Measurements from ENCODE around the gene GPN2.
"Not testable (repeated sequence)": the region's sequence is repeated elsewhere in the genome, so short reads cannot be mapped to it uniquely, and the experiment has no call there.

The GPN2 gene

DNA sequence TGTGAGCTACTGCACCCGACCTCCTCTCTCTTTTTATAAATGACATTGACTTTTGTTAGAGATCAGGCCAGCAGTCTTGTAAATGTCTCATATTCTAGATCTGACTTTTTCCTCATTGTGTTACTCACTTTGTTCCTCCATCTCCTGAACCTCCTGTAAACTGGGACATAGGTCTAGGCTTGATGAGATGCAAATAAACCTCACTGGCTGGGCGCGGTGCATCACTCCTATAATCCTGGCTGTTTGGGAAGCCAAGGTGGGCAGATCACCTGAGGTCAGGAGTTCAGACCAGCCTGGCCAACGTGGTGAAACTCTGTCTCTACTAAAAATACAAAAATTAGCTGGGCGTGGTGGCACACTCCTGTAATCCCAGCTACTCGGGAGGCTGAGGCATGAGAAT is 42.3 kb downstream of the GPN2 start:
- H3K9me3 ChIP-seq (ENCODE audit: control insufficient read depth, insufficient read depth, low read length); H3K4me1 ChIP-seq (ENCODE audit: control insufficient read depth, insufficient read depth, low read length); H3K4me3 ChIP-seq (ENCODE audit: low read depth, low read length); H3K9ac ChIP-seq (ENCODE audit: low read depth, low read length); H3K27ac ChIP-seq (ENCODE audit: low read depth, low read length); H3K27me3 ChIP-seq (ENCODE audit: control insufficient read depth, insufficient read depth, low read length): not testable (repeated sequence)
- H3K36me3 ChIP-seq (ENCODE audit: control insufficient read depth, insufficient read depth, low read length), result peaks cover 50% of the 10 kb centered on the region

DNA sequence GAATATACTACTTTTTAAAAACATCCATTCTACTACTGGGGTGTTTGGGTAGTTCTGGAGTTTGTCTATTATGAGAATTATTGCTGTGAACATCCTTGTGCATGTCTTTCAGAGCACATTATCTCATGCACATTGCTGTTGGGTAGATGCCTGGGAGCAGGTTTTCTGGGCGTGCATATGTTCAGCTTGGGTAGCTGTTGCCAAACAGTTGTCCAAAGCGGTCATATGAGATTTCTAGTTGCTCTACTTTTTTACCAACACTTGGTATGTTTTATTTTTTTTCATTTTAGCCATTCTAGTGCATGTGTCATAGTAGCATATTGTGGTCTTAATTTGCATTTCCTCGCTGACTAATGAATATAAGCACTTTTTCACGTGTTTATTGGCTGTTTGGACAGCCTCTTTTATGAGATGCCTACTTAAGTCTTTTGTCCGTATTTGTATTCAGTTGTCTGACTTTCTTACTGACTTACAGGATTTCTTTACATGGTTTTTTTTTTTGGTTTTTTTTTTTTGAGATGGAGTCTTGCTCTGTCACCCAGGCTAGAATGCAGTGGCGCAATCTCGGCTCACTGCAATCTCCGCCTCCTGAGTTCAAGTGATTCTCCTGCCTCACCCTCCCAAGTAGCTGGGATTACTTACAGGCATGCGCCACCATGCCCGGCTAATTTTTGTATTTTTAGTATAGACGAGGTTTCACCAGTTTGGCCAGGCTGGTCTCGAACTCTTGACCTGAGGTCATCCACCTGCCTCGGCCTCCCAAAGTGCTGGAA is 45.5 kb downstream of the GPN2 start:
- no peaks in the 10 kb centered on the region for H3K9me3 ChIP-seq (ENCODE audit: control insufficient read depth, insufficient read depth, low read length)
- no peaks in the 10 kb centered on the region for H3K27me3 ChIP-seq (ENCODE audit: control insufficient read depth, insufficient read depth, low read length)
- no peak overlapping the region for H3K27ac ChIP-seq (ENCODE audit: low read depth, low read length)
- H3K4me1 ChIP-seq (ENCODE audit: control insufficient read depth, insufficient read depth, low read length), result no peaks in the 10 kb centered on the region
- no peak overlapping the region for H3K4me3 ChIP-seq (ENCODE audit: low read depth, low read length)
- no peak overlapping the region for H3K9ac ChIP-seq (ENCODE audit: low read depth, low read length)
- peaks cover 37% of the 10 kb centered on the region for H3K36me3 ChIP-seq (ENCODE audit: control insufficient read depth, insufficient read depth, low read length)

DNA sequence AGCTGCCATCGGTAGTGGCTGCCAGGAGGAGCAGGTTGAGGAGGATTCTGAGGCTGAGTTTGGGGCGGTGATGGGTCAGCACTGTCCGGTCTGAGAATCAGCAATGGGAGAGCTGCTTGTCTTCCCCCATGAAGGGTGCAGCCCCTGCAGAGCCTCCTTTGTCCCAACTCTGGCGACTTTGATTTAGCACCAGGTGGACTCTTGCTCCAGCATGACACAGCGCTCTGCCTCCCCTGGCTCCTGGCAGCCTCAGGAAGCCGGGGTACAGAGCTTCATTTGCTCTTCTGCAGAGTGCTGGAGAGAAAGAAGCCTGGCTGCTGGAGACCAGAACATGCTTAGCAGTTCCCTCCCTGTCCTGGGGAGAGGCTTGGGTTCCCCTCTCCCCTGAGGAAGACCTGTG is 50.3 kb downstream of the GPN2 start:
- no peak overlapping the region for H3K27ac ChIP-seq (ENCODE audit: low read depth, low read length)
- H3K9ac ChIP-seq (ENCODE audit: low read depth, low read length), result no peak overlapping the region
- peaks cover 39% of the 10 kb centered on the region for H3K36me3 ChIP-seq (ENCODE audit: control insufficient read depth, insufficient read depth, low read length)

DNA sequence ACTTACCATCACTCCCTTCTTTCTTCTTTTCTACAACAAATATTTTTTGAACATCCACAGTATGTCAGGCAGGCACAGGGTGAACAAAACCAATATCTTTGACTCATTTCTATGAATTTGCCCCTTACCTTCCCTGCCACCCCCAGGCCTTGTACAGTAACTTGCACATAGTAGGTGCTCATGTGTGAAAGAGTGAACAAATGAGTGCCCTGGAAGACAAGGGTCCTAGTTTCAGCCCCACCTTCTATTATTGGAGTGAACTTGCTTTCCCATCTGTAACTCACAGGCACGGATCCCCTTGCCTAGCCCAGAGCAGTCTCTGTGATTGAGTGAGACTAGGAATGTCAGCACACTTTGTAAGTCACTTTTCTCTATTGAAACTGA is 50.8 kb downstream of the GPN2 start:
- Histone ChIP-seq H3K4me3 (ENCODE audit: low read depth, low read length) (no peak overlapping the region), H3K9me3 (ENCODE audit: control insufficient read depth, insufficient read depth, low read length) (no peaks in the 10 kb centered on the region), H3K27me3 (ENCODE audit: control insufficient read depth, insufficient read depth, low read length) (no peaks in the 10 kb centered on the region), H3K36me3 (ENCODE audit: control insufficient read depth, insufficient read depth, low read length) (peaks cover 43% of the 10 kb centered on the region), H3K27ac (ENCODE audit: low read depth, low read length) (no peak overlapping the region), H3K4me1 (ENCODE audit: control insufficient read depth, insufficient read depth, low read length) (no peaks in the 10 kb centered on the region), H3K9ac (ENCODE audit: low read depth, low read length) (no peak overlapping the region)

More for the DNA sequence above, 50.3 kb downstream of the GPN2 start:
- H3K4me1 ChIP-seq (ENCODE audit: control insufficient read depth, insufficient read depth, low read length), result no peaks in the 10 kb centered on the region
- no peaks in the 10 kb centered on the region for H3K27me3 ChIP-seq (ENCODE audit: control insufficient read depth, insufficient read depth, low read length)
- no peaks in the 10 kb centered on the region for H3K9me3 ChIP-seq (ENCODE audit: control insufficient read depth, insufficient read depth, low read length)
- H3K4me3 ChIP-seq (ENCODE audit: low read depth, low read length), result no peak overlapping the region

DNA sequence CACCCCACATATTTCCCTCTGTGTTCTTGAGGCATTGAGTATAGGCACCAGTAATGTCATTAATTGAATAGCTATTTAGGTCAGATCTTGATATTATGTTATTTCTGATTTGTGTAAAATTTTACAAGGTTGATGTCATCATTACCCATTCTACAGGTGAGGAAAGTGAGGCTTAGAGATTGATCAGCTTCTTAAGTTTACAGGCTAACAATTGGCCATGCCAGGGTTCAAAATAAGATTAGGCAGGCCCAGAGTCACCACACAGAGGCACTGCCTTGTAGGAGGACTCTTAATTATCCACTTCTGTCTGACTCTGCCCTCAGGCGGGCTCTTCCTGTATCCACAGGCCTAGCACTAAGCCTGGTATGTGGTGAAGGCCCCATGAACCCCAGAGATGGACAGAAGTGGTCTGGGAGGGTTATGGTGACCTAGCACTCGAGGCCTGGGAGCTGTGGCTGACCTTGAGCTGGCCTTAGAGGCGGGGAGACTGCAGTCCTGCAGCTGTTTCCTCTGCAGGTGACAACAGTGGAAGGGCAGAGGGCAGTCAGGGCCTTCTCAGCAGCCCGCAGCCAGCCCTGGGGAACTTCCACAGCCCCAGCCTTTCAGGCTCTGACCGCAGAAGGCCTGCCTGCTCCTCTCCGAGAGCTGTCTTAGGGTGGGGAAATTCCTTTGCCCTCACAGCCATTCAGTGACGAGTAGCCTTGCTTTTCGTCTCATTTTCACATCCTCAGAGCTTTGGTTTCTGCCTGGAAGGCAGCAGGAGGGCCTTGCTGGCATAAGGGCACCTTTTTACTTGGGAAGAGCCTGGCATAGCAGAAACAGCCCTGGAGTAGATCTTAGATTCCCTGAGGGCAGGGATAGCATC is 51.4 kb downstream of the GPN2 start:
- H3K9ac ChIP-seq (ENCODE audit: low read depth, low read length), result no peak overlapping the region
- no peak overlapping the region for H3K4me3 ChIP-seq (ENCODE audit: low read depth, low read length)
- H3K36me3 ChIP-seq (ENCODE audit: control insufficient read depth, insufficient read depth, low read length), result peaks cover 48% of the 10 kb centered on the region
- no peaks in the 10 kb centered on the region for H3K4me1 ChIP-seq (ENCODE audit: control insufficient read depth, insufficient read depth, low read length)
- H3K27ac ChIP-seq (ENCODE audit: low read depth, low read length), result no peak overlapping the region
- H3K9me3 ChIP-seq (ENCODE audit: control insufficient read depth, insufficient read depth, low read length), result no peaks in the 10 kb centered on the region
- no peaks in the 10 kb centered on the region for H3K27me3 ChIP-seq (ENCODE audit: control insufficient read depth, insufficient read depth, low read length)

DNA sequence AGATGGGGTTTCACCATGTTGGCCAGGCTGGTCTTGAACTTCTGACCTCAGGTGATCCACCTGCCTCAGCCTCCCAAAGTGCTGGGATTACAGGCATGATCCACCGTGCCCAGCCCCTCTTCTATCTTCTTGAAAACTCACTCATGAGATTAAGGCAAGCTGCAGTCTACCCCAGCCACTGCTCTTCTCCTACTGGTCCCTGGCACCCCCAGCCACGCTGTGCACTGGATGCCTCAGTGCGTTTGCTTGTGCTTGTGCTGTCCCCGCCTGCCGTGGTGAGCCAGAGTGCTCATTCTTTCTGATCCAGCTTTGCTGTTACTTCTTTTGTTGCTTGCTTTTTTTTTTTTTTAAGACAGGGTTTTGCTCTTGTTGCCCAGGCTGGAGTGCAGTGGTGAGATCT is 52.4 kb downstream of the GPN2 start:
- H3K36me3 ChIP-seq (ENCODE audit: control insufficient read depth, insufficient read depth, low read length), result peaks cover 56% of the 10 kb centered on the region
- not testable (repeated sequence) for H3K9ac ChIP-seq (ENCODE audit: low read depth, low read length); H3K27me3 ChIP-seq (ENCODE audit: control insufficient read depth, insufficient read depth, low read length); H3K4me3 ChIP-seq (ENCODE audit: low read depth, low read length); H3K4me1 ChIP-seq (ENCODE audit: control insufficient read depth, insufficient read depth, low read length); H3K9me3 ChIP-seq (ENCODE audit: control insufficient read depth, insufficient read depth, low read length); H3K27ac ChIP-seq (ENCODE audit: low read depth, low read length)

DNA sequence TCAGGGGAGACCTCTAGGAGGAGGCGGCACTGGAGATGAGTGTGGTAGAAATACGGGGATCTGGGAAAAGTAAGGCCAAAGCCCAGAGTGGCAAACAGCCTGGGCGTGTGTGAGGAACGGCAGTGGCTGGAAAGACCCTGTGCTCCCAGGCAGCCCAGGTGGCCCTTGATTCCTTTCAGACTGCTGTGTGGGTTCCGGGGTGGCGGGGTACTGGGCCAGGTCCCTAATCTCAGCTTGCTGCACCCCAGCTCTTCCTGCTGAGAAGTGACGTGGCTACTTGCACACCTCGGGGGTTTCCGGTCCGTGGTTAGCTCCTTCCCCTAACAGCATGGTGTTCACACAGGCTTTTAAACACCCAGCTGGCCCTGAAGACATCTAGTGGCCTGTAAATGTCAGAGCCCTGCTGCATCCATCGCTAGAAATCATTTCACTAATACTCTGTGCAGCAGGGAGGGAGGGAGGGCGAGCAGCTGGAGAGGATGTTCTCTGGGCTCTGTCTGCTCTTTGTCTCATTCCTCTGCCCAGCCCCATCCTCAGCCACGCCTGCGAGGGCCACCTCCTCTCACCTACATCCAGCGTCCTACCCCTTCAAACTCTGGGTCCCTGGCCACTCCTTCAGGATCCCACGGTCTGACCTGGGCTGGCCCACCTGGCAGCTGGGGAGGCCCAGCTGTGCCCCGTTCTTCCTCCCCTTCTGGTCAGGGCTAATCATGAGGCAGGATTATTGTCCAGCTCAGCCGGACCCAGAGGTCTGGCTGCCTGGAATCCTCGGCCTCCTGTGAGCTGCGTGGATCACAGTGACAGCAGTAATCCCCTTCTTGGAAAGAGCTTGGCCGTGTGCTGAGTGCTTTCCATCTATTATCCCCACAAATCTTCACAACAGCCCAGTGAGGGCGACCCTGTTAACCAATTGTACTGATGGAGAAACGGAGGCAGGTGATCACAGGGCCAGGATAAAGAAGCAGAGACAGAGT is 56.4 kb downstream of the GPN2 start:
- Histone ChIP-seq H3K4me3 (ENCODE audit: low read depth, low read length) (no peak overlapping the region), H3K27me3 (ENCODE audit: control insufficient read depth, insufficient read depth, low read length) (no peaks in the 10 kb centered on the region), H3K9me3 (ENCODE audit: control insufficient read depth, insufficient read depth, low read length) (no peaks in the 10 kb centered on the region), H3K4me1 (ENCODE audit: control insufficient read depth, insufficient read depth, low read length) (no peaks in the 10 kb centered on the region), H3K27ac (ENCODE audit: low read depth, low read length) (no peak overlapping the region), H3K36me3 (ENCODE audit: control insufficient read depth, insufficient read depth, low read length) (peaks cover 44% of the 10 kb centered on the region), H3K9ac (ENCODE audit: low read depth, low read length) (no peak overlapping the region)

DNA sequence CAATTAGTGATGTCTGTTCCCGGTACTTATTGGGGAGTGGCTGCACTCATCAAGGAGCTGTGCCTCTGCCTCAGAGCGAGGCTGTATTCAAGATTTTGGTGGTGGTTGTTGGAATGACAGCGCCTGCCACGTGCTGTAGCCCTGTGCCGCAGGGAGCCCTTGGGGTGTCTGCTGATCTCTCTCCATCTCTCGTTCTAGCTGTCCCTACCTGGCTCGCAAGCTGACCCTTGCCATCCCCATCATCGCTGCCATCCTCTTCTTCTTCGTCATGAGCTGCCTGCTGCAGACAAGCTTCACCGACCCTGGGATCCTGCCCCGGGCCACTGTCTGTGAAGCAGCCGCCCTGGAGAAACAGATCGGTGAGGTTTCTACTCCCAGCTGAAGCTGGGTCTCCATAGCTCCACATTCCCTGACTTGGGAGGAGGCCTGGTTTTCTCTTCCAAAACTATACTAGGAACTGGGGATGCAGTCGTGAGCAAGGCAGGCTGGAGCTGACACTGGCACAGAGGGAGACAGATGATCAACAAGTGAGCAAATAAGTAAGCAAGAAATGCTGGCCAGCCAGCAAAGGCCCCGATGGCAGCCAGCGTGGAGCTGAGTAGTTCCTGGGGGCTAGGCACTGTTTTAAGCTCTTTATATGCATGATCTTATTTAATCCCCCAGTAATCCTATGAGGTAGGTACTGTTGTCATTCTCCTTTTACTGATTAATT is 57.7 kb downstream of the GPN2 start:
- Histone ChIP-seq H3K4me3 (ENCODE audit: low read depth, low read length) (no peak overlapping the region), H3K4me1 (ENCODE audit: control insufficient read depth, insufficient read depth, low read length) (peaks cover 5% of the 10 kb centered on the region; the same call in 1 of the 2 replicates), H3K27ac (ENCODE audit: low read depth, low read length) (no peak overlapping the region), H3K9ac (ENCODE audit: low read depth, low read length) (no peak overlapping the region), H3K9me3 (ENCODE audit: control insufficient read depth, insufficient read depth, low read length) (no peaks in the 10 kb centered on the region), H3K27me3 (ENCODE audit: control insufficient read depth, insufficient read depth, low read length) (no peaks in the 10 kb centered on the region), H3K36me3 (ENCODE audit: control insufficient read depth, insufficient read depth, low read length) (peaks cover 44% of the 10 kb centered on the region)

DNA sequence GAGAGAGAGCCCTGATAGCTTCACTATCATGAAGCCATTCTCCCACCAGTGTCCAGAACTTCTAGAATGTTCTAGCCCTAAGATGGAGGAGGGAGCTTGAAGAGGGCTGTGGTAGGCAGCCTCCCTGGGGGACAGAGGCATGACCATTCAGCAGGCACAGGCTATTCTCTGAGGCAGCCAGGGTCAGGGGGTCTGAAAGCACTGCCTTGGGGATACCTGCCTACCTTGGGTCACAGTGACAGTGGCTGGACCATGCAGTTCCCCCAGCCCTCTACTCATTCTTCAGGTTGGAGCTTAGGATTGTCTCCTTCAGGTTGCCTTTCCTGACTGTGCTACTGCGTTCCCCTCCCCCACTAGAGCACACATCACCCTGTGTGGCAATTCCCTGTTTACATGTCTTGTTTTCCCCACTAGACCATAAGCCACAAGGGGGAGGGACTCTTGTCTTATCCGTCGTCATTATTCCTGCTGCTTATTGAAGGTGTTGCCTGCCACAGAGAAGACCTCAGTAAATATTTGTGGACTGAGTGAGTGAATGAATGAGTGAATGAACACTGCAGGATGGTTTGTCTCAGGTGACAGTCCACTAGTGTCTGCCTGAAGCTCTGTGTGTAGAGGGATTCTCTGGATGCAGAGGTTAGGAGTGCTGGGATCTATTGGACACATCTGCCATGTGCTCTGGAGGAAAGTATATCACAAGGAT is 58.4 kb downstream of the GPN2 start:
- peaks cover 44% of the 10 kb centered on the region for H3K36me3 ChIP-seq (ENCODE audit: control insufficient read depth, insufficient read depth, low read length)
- no peak overlapping the region for H3K27ac ChIP-seq (ENCODE audit: low read depth, low read length)
- H3K9ac ChIP-seq (ENCODE audit: low read depth, low read length), result no peak overlapping the region
- no peaks in the 10 kb centered on the region for H3K27me3 ChIP-seq (ENCODE audit: control insufficient read depth, insufficient read depth, low read length)
- no peaks in the 10 kb centered on the region for H3K9me3 ChIP-seq (ENCODE audit: control insufficient read depth, insufficient read depth, low read length)
- H3K4me3 ChIP-seq (ENCODE audit: low read depth, low read length), result no peak overlapping the region
- H3K4me1 ChIP-seq (ENCODE audit: control insufficient read depth, insufficient read depth, low read length), result peaks cover 6% of the 10 kb centered on the region; the same call in 1 of the 2 replicates

DNA sequence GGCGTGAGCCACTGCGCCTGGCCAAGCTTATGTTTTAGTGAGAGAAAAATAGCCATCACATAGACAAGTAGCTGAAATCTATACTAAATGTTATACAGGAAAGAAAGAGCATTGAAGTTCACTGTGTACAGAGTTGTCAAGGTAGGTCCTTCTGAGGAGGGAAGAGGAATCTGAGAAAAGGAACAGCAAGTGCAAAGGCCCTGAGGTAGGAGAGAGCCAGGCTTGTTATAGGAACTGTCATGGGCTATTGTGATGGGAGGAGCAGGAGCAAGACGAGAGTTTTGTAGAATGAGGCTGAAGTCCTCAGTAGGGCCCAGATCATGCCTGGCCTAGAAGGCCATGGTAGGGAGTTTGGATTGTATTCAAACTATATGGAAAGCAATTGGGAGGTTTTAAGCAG is 59.0 kb downstream of the GPN2 start:
- H3K27me3 ChIP-seq (ENCODE audit: control insufficient read depth, insufficient read depth, low read length), result no peaks in the 10 kb centered on the region
- no peak overlapping the region for H3K9ac ChIP-seq (ENCODE audit: low read depth, low read length)
- no peaks in the 10 kb centered on the region for H3K9me3 ChIP-seq (ENCODE audit: control insufficient read depth, insufficient read depth, low read length)
- H3K36me3 ChIP-seq (ENCODE audit: control insufficient read depth, insufficient read depth, low read length), result peaks cover 43% of the 10 kb centered on the region
- no peak overlapping the region for H3K27ac ChIP-seq (ENCODE audit: low read depth, low read length)
- H3K4me1 ChIP-seq (ENCODE audit: control insufficient read depth, insufficient read depth, low read length), result peaks cover 9% of the 10 kb centered on the region
- no peak overlapping the region for H3K4me3 ChIP-seq (ENCODE audit: low read depth, low read length)

All from HUES48 (cell line).